ENCODE results near the gene SCN3A.

DNA sequence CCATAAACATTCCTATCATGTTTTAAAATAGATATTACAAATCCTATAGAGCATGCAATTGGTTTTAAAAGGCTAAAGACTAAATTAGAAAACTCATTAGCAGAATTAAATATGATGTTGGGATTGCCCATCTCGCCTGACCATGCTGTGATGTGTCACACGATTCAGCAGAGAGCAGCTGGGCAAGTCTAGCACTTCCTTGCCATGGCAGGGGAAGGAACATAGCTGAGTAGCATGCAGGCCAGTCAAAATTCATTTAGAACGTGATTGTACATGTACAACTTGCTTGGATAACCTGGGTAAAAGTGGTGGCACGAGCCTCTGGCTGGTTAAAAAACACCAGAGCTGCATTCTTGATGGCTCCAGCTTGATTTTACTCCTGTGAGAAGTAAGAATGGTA lies 81.3 kb downstream of the SCN3A start:
- TF ChIP-seq, protein P1, sequence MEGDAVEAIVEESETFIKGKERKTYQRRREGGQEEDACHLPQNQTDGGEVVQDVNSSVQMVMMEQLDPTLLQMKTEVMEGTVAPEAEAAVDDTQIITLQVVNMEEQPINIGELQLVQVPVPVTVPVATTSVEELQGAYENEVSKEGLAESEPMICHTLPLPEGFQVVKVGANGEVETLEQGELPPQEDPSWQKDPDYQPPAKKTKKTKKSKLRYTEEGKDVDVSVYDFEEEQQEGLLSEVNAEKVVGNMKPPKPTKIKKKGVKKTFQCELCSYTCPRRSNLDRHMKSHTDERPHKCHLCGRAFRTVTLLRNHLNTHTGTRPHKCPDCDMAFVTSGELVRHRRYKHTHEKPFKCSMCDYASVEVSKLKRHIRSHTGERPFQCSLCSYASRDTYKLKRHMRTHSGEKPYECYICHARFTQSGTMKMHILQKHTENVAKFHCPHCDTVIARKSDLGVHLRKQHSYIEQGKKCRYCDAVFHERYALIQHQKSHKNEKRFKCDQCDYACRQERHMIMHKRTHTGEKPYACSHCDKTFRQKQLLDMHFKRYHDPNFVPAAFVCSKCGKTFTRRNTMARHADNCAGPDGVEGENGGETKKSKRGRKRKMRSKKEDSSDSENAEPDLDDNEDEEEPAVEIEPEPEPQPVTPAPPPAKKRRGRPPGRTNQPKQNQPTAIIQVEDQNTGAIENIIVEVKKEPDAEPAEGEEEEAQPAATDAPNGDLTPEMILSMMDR (IDR thresholded peaks at IDR 0.05) = no peak
- TF ChIP-seq POLR2AphosphoS5 (IDR thresholded peaks at IDR 0.05; ENCODE audit: low read depth, low read length) (no peak), SIN3A (IDR thresholded peaks at IDR 0.05; ENCODE audit: borderline replicate concordance, insufficient read depth, low read depth, low read length) (no peak)
- TF ChIP-seq, protein P2, sequence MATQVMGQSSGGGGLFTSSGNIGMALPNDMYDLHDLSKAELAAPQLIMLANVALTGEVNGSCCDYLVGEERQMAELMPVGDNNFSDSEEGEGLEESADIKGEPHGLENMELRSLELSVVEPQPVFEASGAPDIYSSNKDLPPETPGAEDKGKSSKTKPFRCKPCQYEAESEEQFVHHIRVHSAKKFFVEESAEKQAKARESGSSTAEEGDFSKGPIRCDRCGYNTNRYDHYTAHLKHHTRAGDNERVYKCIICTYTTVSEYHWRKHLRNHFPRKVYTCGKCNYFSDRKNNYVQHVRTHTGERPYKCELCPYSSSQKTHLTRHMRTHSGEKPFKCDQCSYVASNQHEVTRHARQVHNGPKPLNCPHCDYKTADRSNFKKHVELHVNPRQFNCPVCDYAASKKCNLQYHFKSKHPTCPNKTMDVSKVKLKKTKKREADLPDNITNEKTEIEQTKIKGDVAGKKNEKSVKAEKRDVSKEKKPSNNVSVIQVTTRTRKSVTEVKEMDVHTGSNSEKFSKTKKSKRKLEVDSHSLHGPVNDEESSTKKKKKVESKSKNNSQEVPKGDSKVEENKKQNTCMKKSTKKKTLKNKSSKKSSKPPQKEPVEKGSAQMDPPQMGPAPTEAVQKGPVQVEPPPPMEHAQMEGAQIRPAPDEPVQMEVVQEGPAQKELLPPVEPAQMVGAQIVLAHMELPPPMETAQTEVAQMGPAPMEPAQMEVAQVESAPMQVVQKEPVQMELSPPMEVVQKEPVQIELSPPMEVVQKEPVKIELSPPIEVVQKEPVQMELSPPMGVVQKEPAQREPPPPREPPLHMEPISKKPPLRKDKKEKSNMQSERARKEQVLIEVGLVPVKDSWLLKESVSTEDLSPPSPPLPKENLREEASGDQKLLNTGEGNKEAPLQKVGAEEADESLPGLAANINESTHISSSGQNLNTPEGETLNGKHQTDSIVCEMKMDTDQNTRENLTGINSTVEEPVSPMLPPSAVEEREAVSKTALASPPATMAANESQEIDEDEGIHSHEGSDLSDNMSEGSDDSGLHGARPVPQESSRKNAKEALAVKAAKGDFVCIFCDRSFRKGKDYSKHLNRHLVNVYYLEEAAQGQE (IDR thresholded peaks at IDR 0.05; ENCODE audit: insufficient read depth in 1 of 2, low read depth in 2 of 2, low read length in 1 of 2) = no peak
